ENCODE results near the gene LCN10.

The LCN10 gene

GRCh38 chr9:136697146-136697820, 45.5 kb downstream of the LCN10 start:
- DNase-seq = no peak

- DNase-seq = no peak
These were observed 46.2 kb downstream of the LCN10 start for GRCh38 chr9:136696502-136696901.

GRCh38 chr9:136695955-136696354, 46.8 kb downstream of the LCN10 start:
- DNase-seq = no peak

GRCh38 chr9:136695435-136695895, 47.3 kb downstream of the LCN10 start:
- DNase-seq = no peak

GRCh38 chr9:136694872-136695247, 47.9 kb downstream of the LCN10 start:
- no peak for DNase-seq

GRCh38 chr9:136694163-136694871, 48.4 kb downstream of the LCN10 start:
- no peak for DNase-seq

GRCh38 chr9:136693490-136694162, 49.1 kb downstream of the LCN10 start:
- DNase-seq = no peak

GRCh38 chr9:136693135-136693489, 49.6 kb downstream of the LCN10 start:
- DNase-seq = no peak

- no peak for DNase-seq
These were observed 50.3 kb downstream of the LCN10 start for GRCh38 chr9:136692185-136693134.

GRCh38 chr9:136691316-136692184, 51.2 kb downstream of the LCN10 start:
- no peak for DNase-seq

GRCh38 chr9:136690806-136691261, 51.9 kb downstream of the LCN10 start:
- DNase-seq = no peak

GRCh38 chr9:136690104-136690805, 52.5 kb downstream of the LCN10 start:
- no peak for DNase-seq

GRCh38 chr9:136689108-136689460, 53.7 kb downstream of the LCN10 start:
- no peak for DNase-seq

GRCh38 chr9:136688274-136689107, 54.2 kb downstream of the LCN10 start:
- no peak for DNase-seq
